Nephron (organoid): ENCODE results near the gene ACBD3.

Source experiments
- H3K27ac Mint-ChIP-seq, 3 experiments: 2 replicates each; pipeline ENCODE4 v1.8.0; 2020; ENCODE audit warnings: mixed read lengths in 3 of 3, mild to moderate bottlenecking in 2 of 3, moderate library complexity in 1 of 3
- H3K27me3 Mint-ChIP-seq: 2 replicates; pipeline ENCODE4 v1.8.0; 2021; ENCODE audit warnings: low read depth, mild to moderate bottlenecking, moderate library complexity, mixed read lengths
- H3K36me3 Mint-ChIP-seq: 2 replicates; pipeline ENCODE4 v1.8.0; 2020; ENCODE audit warnings: low read depth, mixed read lengths
- H3K4me1 Mint-ChIP-seq: 2 replicates; pipeline ENCODE4 v1.8.0; 2020; ENCODE audit warnings: mixed read lengths
- H3K4me3 Mint-ChIP-seq, 3 experiments: 2 replicates each; pipeline ENCODE4 v1.8.0; 2020; ENCODE audit warnings: mild to moderate bottlenecking in 3 of 3, mixed read lengths in 3 of 3, moderate library complexity in 2 of 3
- H3K9me3 Mint-ChIP-seq: 2 replicates; pipeline ENCODE4 v1.8.0; 2020; ENCODE audit warnings: mixed read lengths
- CTCF ChIP-seq, 3 experiments: fragments of 200-600 bp; sonication (generic); IDR thresholded peaks; one replicate each; pipeline ENCODE4 v1.5.0; 2021; ENCODE audit warnings: antibody characterized with exemption in 3 of 3; ENCODE audit not compliant: unreplicated experiment in 3 of 3

ACBD3 gene

GRCh38 chr1:226134170-226135058 lies 52.1 kb downstream of the ACBD3 start:
- peak overlapping the region in 2 of 3 experiments; percentile 1 to 5 for H3K27ac Mint-ChIP-seq
- peaks cover 4% of the 10 kb centered on the region for H3K4me1 Mint-ChIP-seq
- TF ChIP-seq CTCF (IDR thresholded peaks at IDR 0.05; ENCODE audit: unreplicated experiment in 3 of 3) = no peak
- no peaks in the 10 kb centered on the region for H3K9me3 Mint-ChIP-seq
- H3K4me3 Mint-ChIP-seq = no peak overlapping the region
- H3K36me3 Mint-ChIP-seq = no peaks in the 10 kb centered on the region
- H3K27me3 Mint-ChIP-seq = peaks cover 9% of the 10 kb centered on the region

- no peaks in the 10 kb centered on the region for H3K9me3 Mint-ChIP-seq
- H3K27ac Mint-ChIP-seq = peak overlapping the region; percentile 12 to 69 (median 63)
- H3K4me1 Mint-ChIP-seq = peaks cover 7% of the 10 kb centered on the region
- no peak overlapping the region for H3K4me3 Mint-ChIP-seq
- TF ChIP-seq CTCF (IDR thresholded peaks at IDR 0.05; ENCODE audit: unreplicated experiment in 3 of 3) = no peak
- H3K27me3 Mint-ChIP-seq = peaks cover 9% of the 10 kb centered on the region
- no peaks in the 10 kb centered on the region for H3K36me3 Mint-ChIP-seq
These were observed 52.9 kb downstream of the ACBD3 start for GRCh38 chr1:226133504-226134123.

- Mint-ChIP-seq H3K27ac (peak overlapping the region; percentile 12 to 69 (median 63)), H3K4me1 (peaks cover 10% of the 10 kb centered on the region), H3K4me3 (no peak overlapping the region), H3K27me3 (peaks cover 13% of the 10 kb centered on the region), H3K36me3 (no peaks in the 10 kb centered on the region), H3K9me3 (no peaks in the 10 kb centered on the region)
- no peak for TF ChIP-seq CTCF (IDR thresholded peaks at IDR 0.05; ENCODE audit: unreplicated experiment in 3 of 3)
These were observed 53.6 kb downstream of the ACBD3 start for GRCh38 chr1:226132728-226133503.

- H3K4me1 Mint-ChIP-seq = peaks cover 19% of the 10 kb centered on the region
- H3K4me3 Mint-ChIP-seq = no peak overlapping the region
- H3K9me3 Mint-ChIP-seq = no peaks in the 10 kb centered on the region
- peaks cover 20% of the 10 kb centered on the region for H3K27me3 Mint-ChIP-seq
- no peak for TF ChIP-seq CTCF (IDR thresholded peaks at IDR 0.05; ENCODE audit: unreplicated experiment in 3 of 3)
- H3K36me3 Mint-ChIP-seq = no peaks in the 10 kb centered on the region
- no peak overlapping the region for H3K27ac Mint-ChIP-seq
These were observed 54.9 kb downstream of the ACBD3 start for GRCh38 chr1:226131639-226132038.

GRCh38 chr1:226129230-226129629 lies 57.3 kb downstream of the ACBD3 start:
- no peak overlapping the region for H3K27ac Mint-ChIP-seq
- TF ChIP-seq CTCF (IDR thresholded peaks at IDR 0.05; ENCODE audit: unreplicated experiment in 3 of 3) = no peak

More at GRCh38 chr1:226129230-226129629, 57.3 kb downstream of the ACBD3 start:
- Mint-ChIP-seq H3K27me3 (peaks cover 27% of the 10 kb centered on the region), H3K4me3 (no peak overlapping the region), H3K9me3 (no peaks in the 10 kb centered on the region), H3K36me3 (no peaks in the 10 kb centered on the region), H3K4me1 (peaks cover 26% of the 10 kb centered on the region)
